HepG2 (cell line): Measurements from ENCODE around the gene S1PR5. TPM values are rescaled to one million over a fixed set of nuclear protein-coding genes. Genes with fewer than 3 reads are reported as not detected.

Source experiments
- ATAC-seq: fragments of 200-7000 bp; cut with Tn5 transposase; 3 replicates; pipeline ENCODE4 v1.9.1; 2020; ENCODE audit warnings: mild to moderate bottlenecking, moderate library complexity
- BruUV-seq: library from RNA; stranded (reverse); fragments of 400-500 nt; replicated peaks from 2 replicates; lab custom pipeline; 2021; lab: Mats Ljungman, UMichigan
- CTCF ChIA-PET: fragments of 300-600 bp; formaldehyde crosslinking; extraction: SDS; loops from one replicate; lab custom pipeline; 2021; ENCODE audit warnings: low total read pairs, inconsistent platforms, low intra/inter-chr PET ratio; lab: Yijun Ruan, JAX
- POLR2A ChIA-PET: fragments of 350-600 bp; sonication (Branson Sonifier 250); formaldehyde crosslinking; loops from one replicate; lab custom pipeline; 2020; ENCODE audit warnings: antibody characterized with exemption, inconsistent platforms; lab: Yijun Ruan, JAX
- DNase-seq: peaks from one replicate; pipeline ENCODE4 v3.0.0-alpha.2; 2015; ENCODE audit warnings: low spot score
- FAIRE-seq: peaks from 3 replicates; lab custom pipeline; 2011; peaks lifted over from hg19 to GRCh38; lab: Jason Lieb, UNC
- H2AFZ ChIP-seq: one replicate; pipeline ENCODE4 v1.6.1; 2011; ENCODE audit warnings: low read length, inconsistent platforms
- H3K27ac ChIP-seq: fragments of 300-600 bp; 3 replicates; pipeline ENCODE4 v1.8.0; 2011; ENCODE audit warnings: mixed run types, mild to moderate bottlenecking, mixed read lengths, low read length, inconsistent platforms; ENCODE audit not compliant: insufficient read depth; ENCODE audit errors: extremely low read length
- H3K27me3 ChIP-seq, 2 experiments: fragments of 200-600 bp in 1 of 2; 2 replicates in 1 of 2; 3 replicates in 1 of 2; pipeline versions ENCODE4 v1.6.0 to v1.8.0; 2011; ENCODE audit warnings: low read length in 2 of 2, mild to moderate bottlenecking in 2 of 2, moderate library complexity in 2 of 2, inconsistent platforms in 1 of 2; ENCODE audit not compliant: insufficient read depth in 2 of 2, control insufficient read depth in 1 of 2
- H3K36me3 ChIP-seq, 2 experiments: fragments of 200-600 bp in 1 of 2; replicated peaks in 1 of 2; 2 replicates in 1 of 2; 3 replicates in 1 of 2; pipeline versions ENCODE4 v1.5.1 to v1.8.0; 2011; ENCODE audit warnings: low read length in 2 of 2, inconsistent platforms in 1 of 2; ENCODE audit not compliant: insufficient read depth in 2 of 2, control insufficient read depth in 1 of 2
- H3K4me1 ChIP-seq: 2 replicates; pipeline ENCODE4 v1.5.1; 2012; ENCODE audit warnings: low read length, inconsistent platforms; ENCODE audit not compliant: insufficient read depth
- H3K4me2 ChIP-seq: 2 replicates; pipeline ENCODE4 v1.6.0; 2011; ENCODE audit warnings: low read depth, low read length, inconsistent platforms
- H3K4me3 ChIP-seq, 3 experiments: fragments of 200-600 bp in 1 of 3; sonication (generic), shearing (Covaris generic) in 1 of 3; replicated peaks in 1 of 3; 2 replicates each; pipeline ENCODE4 v1.5.1; 2011 to 2016; ENCODE audit warnings: low read length in 3 of 3, inconsistent platforms in 2 of 3, low read depth in 2 of 3, mild to moderate bottlenecking in 2 of 3, control low read depth in 1 of 3, mixed read lengths in 1 of 3; ENCODE audit not compliant: insufficient read depth in 1 of 3
- H3K79me2 ChIP-seq: one replicate; pipeline ENCODE4 v1.6.1; 2011; ENCODE audit warnings: low read length, inconsistent platforms; ENCODE audit not compliant: insufficient read depth
- H3K9ac ChIP-seq: 2 replicates; pipeline ENCODE4 v1.6.0; 2011; ENCODE audit warnings: mild to moderate bottlenecking, low read depth, low read length, inconsistent platforms; ENCODE audit not compliant: insufficient read depth
- H3K9me3 ChIP-seq: 2 replicates; pipeline ENCODE4 v1.5.1; 2012; ENCODE audit warnings: mild to moderate bottlenecking, low read length
- H4K20me1 ChIP-seq: 2 replicates; pipeline ENCODE4 v1.6.0; 2011; ENCODE audit warnings: inconsistent platforms, mild to moderate bottlenecking, low read length, moderate library complexity; ENCODE audit not compliant: insufficient read depth
- HNRNPLL ChIP-seq: fragments of 200-400 bp; formaldehyde crosslinking; IDR thresholded peaks from 2 replicates; pipeline ENCODE4 v1.6.1; 2017; ENCODE audit warnings: mild to moderate bottlenecking, low read depth, low read length; ENCODE audit not compliant: poor library complexity, severe bottlenecking
- IKZF4 ChIP-seq: sonication (generic); formaldehyde crosslinking; IDR thresholded peaks from 2 replicates; pipeline ENCODE4 v1.5.1; 2020; ENCODE audit warnings: borderline replicate concordance, mild to moderate bottlenecking, low read depth, missing genetic modification reagents; ENCODE audit errors: not compliant biosample characterization
- MTA1 ChIP-seq: sonication (generic); formaldehyde crosslinking; IDR thresholded peaks from 2 replicates; pipeline ENCODE4 v1.4.0; 2020; ENCODE audit warnings: missing genetic modification reagents, mild to moderate bottlenecking, borderline replicate concordance
- ZMAT3 ChIP-seq: sonication (generic); formaldehyde crosslinking; conservative IDR thresholded peaks from 2 replicates; pipeline ENCODE4 v1.7.0; 2021; ENCODE audit warnings: missing genetic modification reagents
- ZNF776 ChIP-seq: sonication (generic); formaldehyde crosslinking; IDR thresholded peaks from 2 replicates; pipeline ENCODE4 v1.4.0; 2020; ENCODE audit warnings: mild to moderate bottlenecking, missing genetic modification reagents
- ZNF777 ChIP-seq: sonication (generic); formaldehyde crosslinking; IDR thresholded peaks from 2 replicates; pipeline ENCODE4 v1.4.0; 2020; ENCODE audit warnings: missing genetic modification reagents
- ZNF883 ChIP-seq: sonication (generic); formaldehyde crosslinking; IDR thresholded peaks from 2 replicates; pipeline ENCODE4 v1.5.1; 2020; ENCODE audit warnings: mild to moderate bottlenecking, missing genetic modification reagents; ENCODE audit errors: not compliant biosample characterization
- WGBS: methylation state at CpG from one replicate; pipeline ENCODE4 v1.1.6; 2017; ENCODE audit warnings: low lambda C conversion rate; 5-methylcytosine and 5-hydroxymethylcytosine counted together
- in situ Hi-C: cut with HindIII; loops from 2 replicates; pipeline ENCODE4 v1.10.0; 2017; ENCODE audit warnings: low pct_unique_long_range_greater_than_20kb; ENCODE audit not compliant: extremely low pct_ligation_motif_present
- intact Hi-C: fragments of 100-400 bp; cut with micrococcal nuclease; formaldehyde crosslinking; loops from one replicate; pipeline ENCODE4 v1.10.0; 2022; ENCODE audit not compliant: unreplicated experiment
- polyA plus RNA-seq, 8 experiments: library from polyadenylated mRNA; depleted of rRNA in 3 of 8; stranded (reverse) in 7 of 8; unstranded in 1 of 8; fragments of >200 nt; fragmentation: Illumina TruSeq in 4 of 8; extraction: Trizol in 4 of 8; gene quantifications; 2 replicates each; pipeline versions ENCODE4 v1.2.1 to v1.2.3, GENCODE V29; 2011 to 2016; ENCODE audit warnings: low read depth in 4 of 8, missing spikeins in 1 of 8, mixed read lengths in 1 of 8; ENCODE audit not compliant: insufficient read depth in 1 of 8
- total RNA-seq, 5 experiments: library from RNA; depleted of rRNA; stranded (reverse); fragments of >200 nt; fragmentation: Illumina TruSeq; extraction: Trizol; gene quantifications; 2 replicates each; pipeline ENCODE4 v1.2.3, GENCODE V29; 2016; ENCODE audit warnings: low read depth in 1 of 5
- TF ChIP-seq, protein P1 (sequence below): sonication (generic); formaldehyde crosslinking; IDR thresholded peaks from 2 replicates; pipeline ENCODE4 v1.4.0; 2020; ENCODE audit warnings: missing genetic modification reagents
- TF ChIP-seq, protein P2 (sequence below): sonication (generic); formaldehyde crosslinking; IDR thresholded peaks from 2 replicates; pipeline ENCODE4 v1.5.0; 2020; ENCODE audit warnings: missing genetic modification reagents, mild to moderate bottlenecking, borderline replicate concordance
- TF ChIP-seq, protein P3 (sequence below): sonication (generic); formaldehyde crosslinking; IDR thresholded peaks from 2 replicates; pipeline ENCODE4 v1.5.1; 2020; ENCODE audit warnings: mild to moderate bottlenecking, missing genetic modification reagents, moderate library complexity
- TF ChIP-seq, protein P4 (sequence below): sonication (generic); formaldehyde crosslinking; IDR thresholded peaks from 2 replicates; pipeline ENCODE4 v1.4.0; 2020; ENCODE audit warnings: missing genetic modification reagents

S1PR5 gene
- total and polyA plus RNA-seq, 2 of the 13 experiments (the other 11 are each of a cell fraction or from before 2014, with no cell fraction given): 0.04 TPM; not detected in 1

DNA sequence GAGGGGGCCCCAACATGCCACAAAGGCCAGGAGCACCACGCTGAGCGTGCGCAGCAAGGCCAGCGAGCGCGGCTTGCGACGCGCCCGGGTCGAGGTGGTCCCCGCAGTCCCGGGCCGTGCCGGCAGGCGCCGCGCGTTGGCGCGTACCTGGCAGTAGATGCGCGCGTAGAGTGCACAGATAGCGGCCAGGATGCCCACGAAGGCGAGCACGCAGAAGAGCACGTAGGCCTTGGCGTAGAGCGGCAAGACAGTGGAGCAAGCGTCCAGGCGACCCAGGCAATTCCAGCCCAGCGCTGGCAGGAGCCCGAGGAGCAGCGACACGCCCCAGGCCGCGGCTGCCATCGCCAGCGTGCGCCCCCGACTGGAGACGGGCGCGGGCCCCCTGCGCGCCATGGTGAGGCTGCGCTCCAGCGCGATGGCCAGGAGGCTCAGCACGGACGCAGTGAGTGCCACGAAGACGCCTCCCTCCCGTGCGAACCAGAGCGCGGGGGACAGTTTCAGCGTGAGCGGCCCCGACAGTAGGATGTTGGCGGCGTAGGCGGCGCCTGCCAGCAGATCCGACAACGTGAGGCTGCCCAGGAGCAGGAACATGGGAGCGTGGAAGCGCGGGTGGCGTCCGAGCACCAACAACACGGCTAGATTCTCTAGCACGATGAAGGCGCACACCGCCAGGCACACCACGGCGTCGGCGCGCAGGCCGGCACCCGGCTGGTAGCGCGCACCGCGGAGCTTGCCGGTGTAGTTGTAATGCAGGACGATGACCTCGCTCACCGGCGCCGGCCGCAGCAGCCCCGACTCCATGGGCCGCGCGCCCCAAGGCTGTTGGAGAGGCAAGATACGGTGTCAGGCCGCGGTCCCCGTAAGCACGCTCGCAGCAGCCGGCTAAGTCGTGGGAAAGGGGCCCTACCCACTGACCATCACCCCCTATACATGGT lies 2.8 kb downstream of the S1PR5 start:
- POLR2A ChIA-PET: no interaction called here
- in situ Hi-C loops (no loop called here), intact Hi-C loops (no loop called here)
- Histone ChIP-seq H3K4me1 (peaks cover 60% of the 10 kb centered on the region), H3K79me2 (no peaks in the 10 kb centered on the region), H4K20me1 (no peaks in the 10 kb centered on the region), H3K9me3 (no peaks in the 10 kb centered on the region), H3K27ac (no peak overlapping the region), H3K9ac (no peak overlapping the region), H3K36me3 (no peaks in the 10 kb centered on the region), H2AFZ (no peak overlapping the region), H3K4me2 (0 out of 2 replicates have a peak overlapping the region, but pooled peaks have one; percentile 23), H3K27me3 (peaks cover 15 to 64% of the 10 kb centered on the region in 2 experiments), H3K4me3 (peak overlapping the region in 1 of 3 experiments; percentile 23; a peak in 1 of 6 replicates)
- 80% methylated on average over 10 of the region's 107 CpGs for WGBS
- BruUV-seq: no TSS peak
- no peak for FAIRE-seq
- CTCF ChIA-PET: no interaction called here
- peak; percentile 54 for ATAC-seq
- no peak for DNase-seq
- TF ChIP-seq, protein P1, sequence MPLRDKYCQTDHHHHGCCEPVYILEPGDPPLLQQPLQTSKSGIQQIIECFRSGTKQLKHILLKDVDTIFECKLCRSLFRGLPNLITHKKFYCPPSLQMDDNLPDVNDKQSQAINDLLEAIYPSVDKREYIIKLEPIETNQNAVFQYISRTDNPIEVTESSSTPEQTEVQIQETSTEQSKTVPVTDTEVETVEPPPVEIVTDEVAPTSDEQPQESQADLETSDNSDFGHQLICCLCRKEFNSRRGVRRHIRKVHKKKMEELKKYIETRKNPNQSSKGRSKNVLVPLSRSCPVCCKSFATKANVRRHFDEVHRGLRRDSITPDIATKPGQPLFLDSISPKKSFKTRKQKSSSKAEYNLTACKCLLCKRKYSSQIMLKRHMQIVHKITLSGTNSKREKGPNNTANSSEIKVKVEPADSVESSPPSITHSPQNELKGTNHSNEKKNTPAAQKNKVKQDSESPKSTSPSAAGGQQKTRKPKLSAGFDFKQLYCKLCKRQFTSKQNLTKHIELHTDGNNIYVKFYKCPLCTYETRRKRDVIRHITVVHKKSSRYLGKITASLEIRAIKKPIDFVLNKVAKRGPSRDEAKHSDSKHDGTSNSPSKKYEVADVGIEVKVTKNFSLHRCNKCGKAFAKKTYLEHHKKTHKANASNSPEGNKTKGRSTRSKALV: peak; percentile 98
- TF ChIP-seq, protein P2, sequence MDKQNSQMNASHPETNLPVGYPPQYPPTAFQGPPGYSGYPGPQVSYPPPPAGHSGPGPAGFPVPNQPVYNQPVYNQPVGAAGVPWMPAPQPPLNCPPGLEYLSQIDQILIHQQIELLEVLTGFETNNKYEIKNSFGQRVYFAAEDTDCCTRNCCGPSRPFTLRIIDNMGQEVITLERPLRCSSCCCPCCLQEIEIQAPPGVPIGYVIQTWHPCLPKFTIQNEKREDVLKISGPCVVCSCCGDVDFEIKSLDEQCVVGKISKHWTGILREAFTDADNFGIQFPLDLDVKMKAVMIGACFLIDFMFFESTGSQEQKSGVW: no peak
- TF ChIP-seq, protein P3, sequence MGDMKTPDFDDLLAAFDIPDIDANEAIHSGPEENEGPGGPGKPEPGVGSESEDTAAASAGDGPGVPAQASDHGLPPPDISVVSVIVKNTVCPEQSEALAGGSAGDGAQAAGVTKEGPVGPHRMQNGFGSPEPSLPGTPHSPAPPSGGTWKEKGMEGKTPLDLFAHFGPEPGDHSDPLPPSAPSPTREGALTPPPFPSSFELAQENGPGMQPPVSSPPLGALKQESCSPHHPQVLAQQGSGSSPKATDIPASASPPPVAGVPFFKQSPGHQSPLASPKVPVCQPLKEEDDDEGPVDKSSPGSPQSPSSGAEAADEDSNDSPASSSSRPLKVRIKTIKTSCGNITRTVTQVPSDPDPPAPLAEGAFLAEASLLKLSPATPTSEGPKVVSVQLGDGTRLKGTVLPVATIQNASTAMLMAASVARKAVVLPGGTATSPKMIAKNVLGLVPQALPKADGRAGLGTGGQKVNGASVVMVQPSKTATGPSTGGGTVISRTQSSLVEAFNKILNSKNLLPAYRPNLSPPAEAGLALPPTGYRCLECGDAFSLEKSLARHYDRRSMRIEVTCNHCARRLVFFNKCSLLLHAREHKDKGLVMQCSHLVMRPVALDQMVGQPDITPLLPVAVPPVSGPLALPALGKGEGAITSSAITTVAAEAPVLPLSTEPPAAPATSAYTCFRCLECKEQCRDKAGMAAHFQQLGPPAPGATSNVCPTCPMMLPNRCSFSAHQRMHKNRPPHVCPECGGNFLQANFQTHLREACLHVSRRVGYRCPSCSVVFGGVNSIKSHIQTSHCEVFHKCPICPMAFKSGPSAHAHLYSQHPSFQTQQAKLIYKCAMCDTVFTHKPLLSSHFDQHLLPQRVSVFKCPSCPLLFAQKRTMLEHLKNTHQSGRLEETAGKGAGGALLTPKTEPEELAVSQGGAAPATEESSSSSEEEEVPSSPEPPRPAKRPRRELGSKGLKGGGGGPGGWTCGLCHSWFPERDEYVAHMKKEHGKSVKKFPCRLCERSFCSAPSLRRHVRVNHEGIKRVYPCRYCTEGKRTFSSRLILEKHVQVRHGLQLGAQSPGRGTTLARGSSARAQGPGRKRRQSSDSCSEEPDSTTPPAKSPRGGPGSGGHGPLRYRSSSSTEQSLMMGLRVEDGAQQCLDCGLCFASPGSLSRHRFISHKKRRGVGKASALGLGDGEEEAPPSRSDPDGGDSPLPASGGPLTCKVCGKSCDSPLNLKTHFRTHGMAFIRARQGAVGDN (CRISPR knock-in tag): peak; percentile 58
- TF ChIP-seq ZNF776 (CRISPR knock-in tag) (0 out of 2 replicates have a peak, but pooled peaks have one; percentile 29), IKZF4 (CRISPR knock-in tag) (peak; percentile 41), ZNF777 (CRISPR knock-in tag) (peak; percentile 63), MTA1 (0 out of 2 replicates have a peak, but pooled peaks have one; percentile 23), ZNF883 (peak; percentile 50), HNRNPLL (peak; percentile 22), ZMAT3 (CRISPR knock-in tag) (no peak)
- TF ChIP-seq, protein P4, sequence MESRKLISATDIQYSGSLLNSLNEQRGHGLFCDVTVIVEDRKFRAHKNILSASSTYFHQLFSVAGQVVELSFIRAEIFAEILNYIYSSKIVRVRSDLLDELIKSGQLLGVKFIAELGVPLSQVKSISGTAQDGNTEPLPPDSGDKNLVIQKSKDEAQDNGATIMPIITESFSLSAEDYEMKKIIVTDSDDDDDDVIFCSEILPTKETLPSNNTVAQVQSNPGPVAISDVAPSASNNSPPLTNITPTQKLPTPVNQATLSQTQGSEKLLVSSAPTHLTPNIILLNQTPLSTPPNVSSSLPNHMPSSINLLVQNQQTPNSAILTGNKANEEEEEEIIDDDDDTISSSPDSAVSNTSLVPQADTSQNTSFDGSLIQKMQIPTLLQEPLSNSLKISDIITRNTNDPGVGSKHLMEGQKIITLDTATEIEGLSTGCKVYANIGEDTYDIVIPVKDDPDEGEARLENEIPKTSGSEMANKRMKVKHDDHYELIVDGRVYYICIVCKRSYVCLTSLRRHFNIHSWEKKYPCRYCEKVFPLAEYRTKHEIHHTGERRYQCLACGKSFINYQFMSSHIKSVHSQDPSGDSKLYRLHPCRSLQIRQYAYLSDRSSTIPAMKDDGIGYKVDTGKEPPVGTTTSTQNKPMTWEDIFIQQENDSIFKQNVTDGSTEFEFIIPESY: peak; percentile 18; the same call in 1 of the 2 replicates
